ENCODE results near the gene AUTS2. TPM values are rescaled to one million over a fixed set of nuclear protein-coding genes. Genes with fewer than 3 reads are reported as not detected.

Gene AUTS2
- total and polyA plus RNA-seq, 2 experiments from 2014 or later: 3.0 to 4.4 TPM

- WGBS, 2 experiments (ENCODE audit: low coverage in 1 of 2, low lambda C conversion rate in 2 of 2, missing lambda C conversion rate in 2 of 2): 77 to 85% methylated on average over 4 of the region's 4 CpGs
- H3K27me3 ChIP-seq (replicated peaks; ENCODE audit: insufficient read depth): no peaks in the 10 kb centered on the region
- no peak overlapping the region for H3K9ac ChIP-seq
- TF ChIP-seq EZH2phosphoT487 (IDR thresholded peaks at IDR 0.05; ENCODE audit: insufficient read depth, low read depth): no peak
- no peak overlapping the region for H3K4me3 ChIP-seq
- H2AFZ ChIP-seq: no peak overlapping the region
- no peaks in the 10 kb centered on the region for H4K20me1 ChIP-seq (ENCODE audit: insufficient read depth)
- H3K36me3 ChIP-seq (ENCODE audit: low read depth): no peaks in the 10 kb centered on the region
- in situ Hi-C loops (cut with MboI): no loop called here
- H3K9me2 ChIP-seq (ENCODE audit: insufficient read depth): no peaks in the 10 kb centered on the region
- no peaks in the 10 kb centered on the region for H3K4me1 ChIP-seq (ENCODE audit: insufficient read depth)
- H3F3A ChIP-seq (ENCODE audit: insufficient read depth): no peaks in the 10 kb centered on the region
- no peak for DNase-seq
- no peaks in the 10 kb centered on the region for H3K9me3 ChIP-seq (ENCODE audit: low read depth)
- no peaks in the 10 kb centered on the region for H3K79me2 ChIP-seq (ENCODE audit: insufficient read depth)
- H3K27ac ChIP-seq: no peak overlapping the region
- no peak overlapping the region for H3K4me2 ChIP-seq (ENCODE audit: unreplicated experiment)
Measured at GRCh38 chr7:70299472-70299807, 701.2 kb downstream of the AUTS2 start.

GRCh38 chr7:70301673-70302185, 703.5 kb downstream of the AUTS2 start:
- in situ Hi-C loops (cut with MboI): no loop called here
- H3K4me1 ChIP-seq (ENCODE audit: insufficient read depth): no peaks in the 10 kb centered on the region
- no peak overlapping the region for H3K9ac ChIP-seq
- no peak overlapping the region for H3K4me3 ChIP-seq
- no peak overlapping the region for H2AFZ ChIP-seq
- H3K9me2 ChIP-seq (ENCODE audit: insufficient read depth): no peaks in the 10 kb centered on the region
- TF ChIP-seq EZH2 (IDR thresholded peaks at IDR 0.05; ENCODE audit: insufficient read depth, poor library complexity, severe bottlenecking): no peak
- no peak for TF ChIP-seq EZH2phosphoT487 (IDR thresholded peaks at IDR 0.05; ENCODE audit: insufficient read depth, low read depth)
- no peaks in the 10 kb centered on the region for H3K9me3 ChIP-seq (ENCODE audit: low read depth)
- H3K36me3 ChIP-seq (ENCODE audit: low read depth): no peaks in the 10 kb centered on the region
- no peaks in the 10 kb centered on the region for H3F3A ChIP-seq (ENCODE audit: insufficient read depth)
- H4K20me1 ChIP-seq (ENCODE audit: insufficient read depth): no peaks in the 10 kb centered on the region
- H3K4me2 ChIP-seq (ENCODE audit: unreplicated experiment): no peak overlapping the region
- no peaks in the 10 kb centered on the region for H3K79me2 ChIP-seq (ENCODE audit: insufficient read depth)
- no peak for DNase-seq
- no peaks in the 10 kb centered on the region for H3K27me3 ChIP-seq (replicated peaks; ENCODE audit: insufficient read depth)
- 85 to 92% methylated on average over 6 of the region's 6 CpGs for WGBS, 2 experiments (ENCODE audit: low coverage in 1 of 2, low lambda C conversion rate in 2 of 2, missing lambda C conversion rate in 2 of 2)
- no peak overlapping the region for H3K27ac ChIP-seq

DNA sequence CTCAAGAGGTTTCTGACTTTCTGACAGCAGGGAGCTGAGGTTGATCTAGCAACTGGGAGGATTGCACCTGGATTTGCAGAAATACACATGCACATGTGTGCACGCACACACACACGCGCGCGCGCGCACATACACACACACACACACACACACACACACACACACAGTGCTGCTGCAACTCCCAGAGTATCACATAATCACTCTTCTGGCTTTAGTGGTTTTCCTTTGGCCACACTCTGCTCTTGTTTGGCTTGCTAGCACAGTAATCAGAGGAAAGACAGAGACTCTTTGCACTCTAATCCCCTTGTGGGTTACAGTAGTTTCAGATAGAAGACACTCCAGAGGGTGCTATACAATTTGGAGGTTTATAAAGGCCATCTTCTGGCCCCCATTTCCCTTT, 705.0 kb downstream of the AUTS2 start:
- no peaks in the 10 kb centered on the region for H3K4me1 ChIP-seq (ENCODE audit: insufficient read depth)
- no peaks in the 10 kb centered on the region for H3K79me2 ChIP-seq (ENCODE audit: insufficient read depth)
- no peaks in the 10 kb centered on the region for H3F3A ChIP-seq (ENCODE audit: insufficient read depth)
- TF ChIP-seq EZH2 (IDR thresholded peaks at IDR 0.05; ENCODE audit: insufficient read depth, poor library complexity, severe bottlenecking) (no peak), EZH2phosphoT487 (IDR thresholded peaks at IDR 0.05; ENCODE audit: insufficient read depth, low read depth) (no peak)
- in situ Hi-C loops (cut with MboI): no loop called here
- WGBS, 2 experiments (ENCODE audit: low coverage in 1 of 2, low lambda C conversion rate in 2 of 2, missing lambda C conversion rate in 2 of 2): 88 to 92% methylated on average over 7 of the region's 7 CpGs
- H2AFZ ChIP-seq: no peak overlapping the region
- no peak for DNase-seq
- H3K36me3 ChIP-seq (ENCODE audit: low read depth): no peaks in the 10 kb centered on the region
- H3K4me3 ChIP-seq: no peak overlapping the region
- H3K4me2 ChIP-seq (ENCODE audit: unreplicated experiment): no peak overlapping the region
- H3K27me3 ChIP-seq (replicated peaks; ENCODE audit: insufficient read depth): no peaks in the 10 kb centered on the region
- no peaks in the 10 kb centered on the region for H3K9me2 ChIP-seq (ENCODE audit: insufficient read depth)
- H3K9ac ChIP-seq: no peak overlapping the region
- no peak overlapping the region for H3K27ac ChIP-seq
- H4K20me1 ChIP-seq (ENCODE audit: insufficient read depth): no peaks in the 10 kb centered on the region
- no peaks in the 10 kb centered on the region for H3K9me3 ChIP-seq (ENCODE audit: low read depth)

- WGBS, 2 experiments (ENCODE audit: low coverage in 1 of 2, low lambda C conversion rate in 2 of 2, missing lambda C conversion rate in 2 of 2): 90 to 95% methylated on average over 2 of the region's 2 CpGs
Measured at GRCh38 chr7:70303780-70304179, 705.5 kb downstream of the AUTS2 start.

GRCh38 chr7:70306173-70306572, 707.9 kb downstream of the AUTS2 start:
- no peaks in the 10 kb centered on the region for H3K9me2 ChIP-seq (ENCODE audit: insufficient read depth)
- H3F3A ChIP-seq (ENCODE audit: insufficient read depth): no peaks in the 10 kb centered on the region
- H3K36me3 ChIP-seq (ENCODE audit: low read depth): no peaks in the 10 kb centered on the region
- DNase-seq: no peak
- WGBS, 2 experiments (ENCODE audit: low coverage in 1 of 2, low lambda C conversion rate in 2 of 2, missing lambda C conversion rate in 2 of 2): 60 to 65% methylated on average over 2 of the region's 2 CpGs
- in situ Hi-C loops (cut with MboI): no loop called here
- no peak overlapping the region for H3K9ac ChIP-seq
- no peak overlapping the region for H2AFZ ChIP-seq
- no peak overlapping the region for H3K27ac ChIP-seq
- H4K20me1 ChIP-seq (ENCODE audit: insufficient read depth): no peaks in the 10 kb centered on the region
- H3K4me1 ChIP-seq (ENCODE audit: insufficient read depth): no peaks in the 10 kb centered on the region
- H3K27me3 ChIP-seq (replicated peaks; ENCODE audit: insufficient read depth): no peaks in the 10 kb centered on the region
- no peaks in the 10 kb centered on the region for H3K79me2 ChIP-seq (ENCODE audit: insufficient read depth)
- no peak overlapping the region for H3K4me2 ChIP-seq (ENCODE audit: unreplicated experiment)
- no peak overlapping the region for H3K4me3 ChIP-seq
- H3K9me3 ChIP-seq (ENCODE audit: low read depth): no peaks in the 10 kb centered on the region
- TF ChIP-seq EZH2 (IDR thresholded peaks at IDR 0.05; ENCODE audit: insufficient read depth, poor library complexity, severe bottlenecking) (no peak), EZH2phosphoT487 (IDR thresholded peaks at IDR 0.05; ENCODE audit: insufficient read depth, low read depth) (no peak)

More at GRCh38 chr7:70303780-70304179, 705.5 kb downstream of the AUTS2 start:
- no peaks in the 10 kb centered on the region for H3K36me3 ChIP-seq (ENCODE audit: low read depth)
- no peak overlapping the region for H3K4me2 ChIP-seq (ENCODE audit: unreplicated experiment)
- no peak for TF ChIP-seq EZH2 (IDR thresholded peaks at IDR 0.05; ENCODE audit: insufficient read depth, poor library complexity, severe bottlenecking)
- TF ChIP-seq EZH2phosphoT487 (IDR thresholded peaks at IDR 0.05; ENCODE audit: insufficient read depth, low read depth): no peak
- no peaks in the 10 kb centered on the region for H4K20me1 ChIP-seq (ENCODE audit: insufficient read depth)
- H3F3A ChIP-seq (ENCODE audit: insufficient read depth): no peaks in the 10 kb centered on the region
- H2AFZ ChIP-seq: no peak overlapping the region
- in situ Hi-C loops (cut with MboI): no loop called here
- H3K4me3 ChIP-seq: no peak overlapping the region
- DNase-seq: no peak
- no peaks in the 10 kb centered on the region for H3K4me1 ChIP-seq (ENCODE audit: insufficient read depth)
- H3K27me3 ChIP-seq (replicated peaks; ENCODE audit: insufficient read depth): no peaks in the 10 kb centered on the region
- H3K79me2 ChIP-seq (ENCODE audit: insufficient read depth): no peaks in the 10 kb centered on the region
- no peaks in the 10 kb centered on the region for H3K9me3 ChIP-seq (ENCODE audit: low read depth)
- no peak overlapping the region for H3K9ac ChIP-seq
- no peaks in the 10 kb centered on the region for H3K9me2 ChIP-seq (ENCODE audit: insufficient read depth)
- H3K27ac ChIP-seq: no peak overlapping the region

Measured in GM23248 (cell line).